ENCODE measurements around the gene CYBC1.
A peak's percentile ranks its signal among the peaks of the same experiment; 100 is the strongest.
"Not testable (repeated sequence)": the region's sequence is repeated elsewhere in the genome, so short reads cannot be mapped to it uniquely, and the experiment has no call there.

The CYBC1 gene

DNA sequence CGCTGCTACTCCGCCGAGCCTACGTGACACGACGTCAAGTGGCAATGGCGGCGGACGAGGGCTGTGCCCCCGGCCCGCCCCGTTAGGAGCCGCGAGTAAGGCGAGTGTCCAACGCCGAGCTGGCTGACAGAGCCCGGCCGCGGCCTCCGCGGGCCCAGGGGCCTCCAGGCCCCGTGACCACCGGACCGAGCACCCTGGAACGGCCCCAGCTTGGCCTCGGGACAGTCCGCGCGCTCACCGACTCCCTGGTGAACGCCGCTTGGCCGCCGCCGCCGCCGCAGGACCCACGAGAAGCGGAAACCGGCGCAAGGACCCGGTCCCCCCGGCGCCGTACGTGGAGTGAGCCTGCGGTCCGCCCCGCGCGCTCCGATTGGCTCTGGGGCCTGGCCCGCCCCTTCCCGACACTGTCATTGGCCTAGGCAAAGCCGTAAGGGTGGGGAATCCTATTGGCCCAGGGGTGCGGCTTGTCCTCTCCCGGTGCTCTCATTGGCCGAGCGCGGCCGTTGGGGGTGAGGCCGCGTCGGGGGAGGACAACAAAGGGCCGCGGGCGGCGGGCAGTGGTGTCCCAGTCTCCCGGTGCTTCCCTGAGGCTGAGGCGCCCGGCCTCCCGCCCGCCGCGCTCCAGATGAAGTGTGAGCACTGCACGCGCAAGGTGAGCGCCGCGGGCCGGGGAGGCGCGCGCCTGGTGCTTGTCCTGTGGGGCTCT lies 7.8 kb upstream of the CYBC1 start, which contains the start of gene NARF:
Gene NARF (plus strand): TSS at position 563 of the 706 bp plus-strand sequence. CDS start 63 bp downstream, at position 626.
- Histone ChIP-seq H3K56ac (ENCODE audit: low read length) (peak within 1 kb of the TSS; percentile 94), H3K27me3 (ENCODE audit: insufficient read depth, low read length, poor library complexity) (no peaks in the 10 kb centered on the region), H3K4me1 (ENCODE audit: control insufficient read depth, low read depth, low read length) (no peaks in the 10 kb centered on the region), H3K4me3 (ENCODE audit: low read length) (peak within 1 kb of the TSS; percentile 80), H4K5ac (ENCODE audit: low read length) (no peak within 1 kb of the TSS), H3K23ac (ENCODE audit: low read length) (no peak within 1 kb of the TSS), H3K4ac (ENCODE audit: low read depth, low read length) (peak within 1 kb of the TSS; percentile 93), H3K18ac (ENCODE audit: low read length) (peak within 1 kb of the TSS; percentile 96), H4K8ac (ENCODE audit: low read depth, low read length) (no peak within 1 kb of the TSS), H2AK5ac (ENCODE audit: low read length) (no peak within 1 kb of the TSS), H3K36me3 (ENCODE audit: control insufficient read depth, insufficient read depth, low read length) (no peaks in the 10 kb centered on the region), H3K79me2 (ENCODE audit: control insufficient read depth, insufficient read depth, low read length) (no peaks in the 10 kb centered on the region), H3K27ac (ENCODE audit: low read depth, low read length) (peak within 1 kb of the TSS; percentile 100), H2BK15ac (replicated peaks; ENCODE audit: low read depth) (no peak within 1 kb of the TSS), H2BK5ac (ENCODE audit: low read length) (peak within 1 kb of the TSS; percentile 70), H3K79me1 (ENCODE audit: low read length) (peaks cover 3% of the 10 kb centered on the region), H3K4me2 (ENCODE audit: low read length) (peak within 1 kb of the TSS; percentile 91), H2BK120ac (ENCODE audit: low read depth, low read length) (peak within 1 kb of the TSS; percentile 52), H3K9ac (ENCODE audit: low read length) (peak within 1 kb of the TSS; percentile 95)
- no CpG with 5 or more reads among the region's 85 CpGs for WGBS (ENCODE audit: extremely low coverage, insufficient coverage, low lambda C conversion rate)
- DNase-seq, result peak; percentile 99

DNA sequence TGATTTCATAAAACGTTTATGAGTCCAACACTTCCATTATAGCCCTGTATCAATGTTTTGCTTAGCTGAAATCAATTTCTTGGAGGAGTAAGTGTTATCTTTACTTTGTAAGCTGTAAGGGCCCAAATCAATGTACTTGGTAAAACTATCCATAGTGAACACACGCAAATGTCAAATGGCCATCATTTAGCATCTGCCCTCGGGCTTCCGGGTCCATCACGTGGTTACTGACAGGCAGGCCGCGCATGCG lies 7.3 kb upstream of the CYBC1 start:
- Histone ChIP-seq H3K27ac (ENCODE audit: low read depth, low read length) (peak overlapping the region; percentile 100), H4K5ac (ENCODE audit: low read length) (no peak overlapping the region), H3K27me3 (ENCODE audit: insufficient read depth, low read length, poor library complexity) (no peaks in the 10 kb centered on the region), H2BK120ac (ENCODE audit: low read depth, low read length) (no peak overlapping the region), H3K4me3 (ENCODE audit: low read length) (no peak overlapping the region), H3K23ac (ENCODE audit: low read length) (no peak overlapping the region), H3K9ac (ENCODE audit: low read length) (peak overlapping the region; percentile 95), H2BK15ac (replicated peaks; ENCODE audit: low read depth) (no peak overlapping the region), H3K4ac (ENCODE audit: low read depth, low read length) (no peak overlapping the region), H3K4me2 (ENCODE audit: low read length) (peak overlapping the region; percentile 68), H3K56ac (ENCODE audit: low read length) (peak overlapping the region; percentile 94), H3K79me1 (ENCODE audit: low read length) (peaks cover 3% of the 10 kb centered on the region), H3K18ac (ENCODE audit: low read length) (no peak overlapping the region), H2AK5ac (ENCODE audit: low read length) (no peak overlapping the region), H4K8ac (ENCODE audit: low read depth, low read length) (no peak overlapping the region), H2BK5ac (ENCODE audit: low read length) (no peak overlapping the region), H3K4me1 (ENCODE audit: control insufficient read depth, low read depth, low read length) (no peaks in the 10 kb centered on the region), H3K36me3 (ENCODE audit: control insufficient read depth, insufficient read depth, low read length) (no peaks in the 10 kb centered on the region), H3K79me2 (ENCODE audit: control insufficient read depth, insufficient read depth, low read length) (no peaks in the 10 kb centered on the region)
- WGBS (ENCODE audit: extremely low coverage, insufficient coverage, low lambda C conversion rate), result no CpG with 5 or more reads among the region's 8 CpGs
- DNase-seq, result no peak

DNA sequence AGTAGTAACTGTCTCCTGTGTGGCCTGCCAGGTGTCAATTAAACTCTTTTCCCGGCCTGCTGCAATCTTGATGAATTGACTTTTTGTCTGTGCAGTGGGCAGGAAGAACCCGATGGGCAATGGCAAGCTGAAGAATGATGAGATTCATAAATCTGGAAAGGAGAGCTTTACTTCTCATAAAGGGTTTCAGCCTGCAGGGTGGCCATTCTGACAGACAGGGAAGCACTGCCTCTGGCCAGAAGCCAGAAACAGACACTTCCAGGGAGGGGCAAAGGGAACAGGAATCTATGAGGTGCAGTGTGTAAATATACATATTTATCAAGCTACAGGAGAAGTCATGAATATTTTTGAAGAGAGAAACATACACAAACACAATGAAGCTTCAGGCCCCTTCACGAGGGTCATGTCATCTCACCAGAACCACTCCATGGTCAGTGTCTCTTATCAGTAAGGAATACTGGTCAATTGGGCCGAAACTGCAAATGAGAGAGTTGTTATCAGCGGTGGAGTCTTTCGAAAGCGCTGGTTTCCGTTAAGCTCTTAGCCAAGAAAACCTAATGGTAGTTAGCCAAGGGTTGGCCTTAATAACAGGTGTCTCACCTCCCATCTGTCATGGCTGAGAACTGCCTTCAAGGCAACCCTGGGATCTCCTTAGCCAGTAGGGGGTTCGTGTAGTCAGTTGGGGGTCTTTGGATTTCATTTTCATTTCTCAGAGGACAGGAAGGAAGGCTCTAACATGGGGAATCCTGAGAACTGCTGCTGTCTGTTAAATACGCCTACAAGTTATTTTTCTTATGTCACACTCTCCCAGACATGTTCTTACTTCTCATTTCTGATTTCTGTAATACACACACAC lies 6.7 kb upstream of the CYBC1 start:
- H3K4me1 ChIP-seq (ENCODE audit: control insufficient read depth, low read depth, low read length), result no peaks in the 10 kb centered on the region
- no peak overlapping the region for H3K4ac ChIP-seq (ENCODE audit: low read depth, low read length)
- peak overlapping the region; percentile 68 for H3K4me2 ChIP-seq (ENCODE audit: low read length)
- no peaks in the 10 kb centered on the region for H3K27me3 ChIP-seq (ENCODE audit: insufficient read depth, low read length, poor library complexity)
- no CpG with 5 or more reads among the region's 10 CpGs for WGBS (ENCODE audit: extremely low coverage, insufficient coverage, low lambda C conversion rate)
- no peak overlapping the region for H4K5ac ChIP-seq (ENCODE audit: low read length)
- H3K9ac ChIP-seq (ENCODE audit: low read length), result peak overlapping the region; percentile 2
- no peak overlapping the region for H2AK5ac ChIP-seq (ENCODE audit: low read length)
- no peak overlapping the region for H3K23ac ChIP-seq (ENCODE audit: low read length)
- H2BK5ac ChIP-seq (ENCODE audit: low read length), result no peak overlapping the region
- H3K4me3 ChIP-seq (ENCODE audit: low read length), result no peak overlapping the region
- no peak overlapping the region for H2BK120ac ChIP-seq (ENCODE audit: low read depth, low read length)
- H3K27ac ChIP-seq (ENCODE audit: low read depth, low read length), result no peak overlapping the region
- H3K79me1 ChIP-seq (ENCODE audit: low read length), result peaks cover 3% of the 10 kb centered on the region
- H3K56ac ChIP-seq (ENCODE audit: low read length), result no peak overlapping the region
- no peak overlapping the region for H4K8ac ChIP-seq (ENCODE audit: low read depth, low read length)
- no peak overlapping the region for H3K18ac ChIP-seq (ENCODE audit: low read length)
- no peaks in the 10 kb centered on the region for H3K79me2 ChIP-seq (ENCODE audit: control insufficient read depth, insufficient read depth, low read length)
- H3K36me3 ChIP-seq (ENCODE audit: control insufficient read depth, insufficient read depth, low read length), result no peaks in the 10 kb centered on the region
- H2BK15ac ChIP-seq (replicated peaks; ENCODE audit: low read depth), result no peak overlapping the region
- no peak for DNase-seq

DNA sequence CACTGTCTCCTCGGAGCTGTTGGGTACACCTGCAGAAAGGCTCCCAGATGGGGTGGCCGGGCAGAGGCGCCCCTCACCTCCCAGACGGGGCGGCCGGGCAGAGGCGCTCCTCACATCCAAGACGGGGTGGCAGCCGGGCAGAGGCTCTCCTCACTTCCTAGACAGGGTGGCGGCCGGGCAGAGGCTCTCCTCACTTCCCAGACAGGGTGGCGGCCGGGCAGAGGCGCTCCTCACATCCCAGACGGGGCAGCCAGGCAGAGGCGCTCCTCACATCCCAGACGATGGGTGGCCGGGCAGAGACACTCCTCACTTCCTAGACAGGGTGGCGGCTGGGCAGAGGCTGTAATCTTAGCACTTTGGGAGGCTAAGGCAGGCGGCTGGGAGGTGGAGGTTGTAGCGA lies 3.2 kb upstream of the CYBC1 start:
- peak; percentile 33 for DNase-seq
- not testable (repeated sequence) for H3K4me3 ChIP-seq (ENCODE audit: low read length); H3K18ac ChIP-seq (ENCODE audit: low read length); H3K9ac ChIP-seq (ENCODE audit: low read length); H3K4ac ChIP-seq (ENCODE audit: low read depth, low read length); H3K23ac ChIP-seq (ENCODE audit: low read length); H4K8ac ChIP-seq (ENCODE audit: low read depth, low read length); H2BK5ac ChIP-seq (ENCODE audit: low read length); H3K36me3 ChIP-seq (ENCODE audit: control insufficient read depth, insufficient read depth, low read length); H3K27ac ChIP-seq (ENCODE audit: low read depth, low read length); H3K27me3 ChIP-seq (ENCODE audit: insufficient read depth, low read length, poor library complexity); H3K4me2 ChIP-seq (ENCODE audit: low read length); H3K56ac ChIP-seq (ENCODE audit: low read length); H2BK15ac ChIP-seq (replicated peaks; ENCODE audit: low read depth); H4K5ac ChIP-seq (ENCODE audit: low read length); H3K79me2 ChIP-seq (ENCODE audit: control insufficient read depth, insufficient read depth, low read length); H2BK120ac ChIP-seq (ENCODE audit: low read depth, low read length); H3K4me1 ChIP-seq (ENCODE audit: control insufficient read depth, low read depth, low read length); H2AK5ac ChIP-seq (ENCODE audit: low read length); H3K79me1 ChIP-seq (ENCODE audit: low read length)
- WGBS (ENCODE audit: extremely low coverage, insufficient coverage, low lambda C conversion rate), result no CpG with 5 or more reads among the region's 21 CpGs

DNA sequence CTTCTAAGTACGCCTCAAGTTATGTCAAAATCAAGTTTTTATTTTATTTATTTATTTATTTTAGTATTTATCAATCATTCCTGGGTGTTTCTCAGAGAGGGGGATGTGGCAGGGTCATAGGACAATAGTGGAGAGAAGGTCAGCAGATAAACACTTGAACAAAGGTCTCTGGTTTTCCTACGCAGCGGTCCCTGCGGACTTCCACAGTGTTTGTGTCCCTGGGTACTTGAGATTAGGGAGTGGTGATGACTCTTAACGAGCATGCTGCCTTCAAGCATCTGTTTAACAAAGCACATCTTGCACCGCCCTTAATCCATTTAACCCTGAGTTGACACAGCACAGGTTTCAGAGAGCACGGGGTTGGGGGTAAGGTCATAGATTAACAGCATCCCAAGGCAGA lies 2.6 kb upstream of the CYBC1 start:
- not testable (repeated sequence) for H4K5ac ChIP-seq (ENCODE audit: low read length); H3K4me1 ChIP-seq (ENCODE audit: control insufficient read depth, low read depth, low read length); H3K36me3 ChIP-seq (ENCODE audit: control insufficient read depth, insufficient read depth, low read length); H2AK5ac ChIP-seq (ENCODE audit: low read length); H3K4ac ChIP-seq (ENCODE audit: low read depth, low read length); H3K27ac ChIP-seq (ENCODE audit: low read depth, low read length); H2BK15ac ChIP-seq (replicated peaks; ENCODE audit: low read depth); H3K56ac ChIP-seq (ENCODE audit: low read length); H3K79me1 ChIP-seq (ENCODE audit: low read length); H4K8ac ChIP-seq (ENCODE audit: low read depth, low read length); H2BK120ac ChIP-seq (ENCODE audit: low read depth, low read length); H3K4me2 ChIP-seq (ENCODE audit: low read length); H2BK5ac ChIP-seq (ENCODE audit: low read length); H3K4me3 ChIP-seq (ENCODE audit: low read length); H3K23ac ChIP-seq (ENCODE audit: low read length); H3K79me2 ChIP-seq (ENCODE audit: control insufficient read depth, insufficient read depth, low read length); H3K27me3 ChIP-seq (ENCODE audit: insufficient read depth, low read length, poor library complexity); DNase-seq; H3K18ac ChIP-seq (ENCODE audit: low read length); H3K9ac ChIP-seq (ENCODE audit: low read length)
- no CpG with 5 or more reads among the region's 7 CpGs for WGBS (ENCODE audit: extremely low coverage, insufficient coverage, low lambda C conversion rate)
